B cell (primary cell): Measurements from ENCODE around the gene CABLES1. TPM values are rescaled to one million over a fixed set of nuclear protein-coding genes. Genes with fewer than 3 reads are reported as not detected.

Experiments used
- ATAC-seq: fragments of 200-7000 bp; cut with Tn5 transposase; one replicate; pipeline ENCODE4 v1.10.0; 2021; ENCODE audit warnings: low read depth, mild to moderate bottlenecking, moderate number of reproducible peaks, moderate library complexity
- CTCF ChIA-PET: fragments of 350-600 bp; sonication (Branson Sonifier 250); formaldehyde crosslinking; loops from one replicate; lab custom pipeline; 2021; ENCODE audit warnings: antibody characterized with exemption, inconsistent platforms; lab: Charles Lee
- POLR2A ChIA-PET: fragments of 350-600 bp; sonication (Branson Sonifier 250); formaldehyde crosslinking; loops from one replicate; lab custom pipeline; 2021; ENCODE audit warnings: antibody characterized with exemption; lab: Charles Lee
- DNase-seq: peaks from one replicate; pipeline ENCODE4 v3.0.0; 2013
- H2AFZ ChIP-seq: 2 replicates; pipeline ENCODE4 v1.6.1; 2012; ENCODE audit warnings: mild to moderate bottlenecking, low read depth, low read length; ENCODE audit not compliant: insufficient read depth, poor library complexity, severe bottlenecking
- H3K27ac ChIP-seq, 2 donors: 1 replicate in 1 of 2; 2 replicates in 1 of 2; pipeline ENCODE4 v1.5.1; 2012 to 2013; ENCODE audit warnings: low read length in 2 of 2, mild to moderate bottlenecking in 2 of 2, moderate library complexity in 1 of 2
- H3K27me3 ChIP-seq, 4 experiments: fragments of 200-600 bp in 1 of 4; sonication (generic) in 1 of 4; replicated peaks in 1 of 4; 1 replicate in 2 of 4; 2 replicates in 2 of 4; pipeline versions ENCODE4 v1.6.1 to v1.7.0; 2013 to 2016; ENCODE audit warnings: low read length in 3 of 4, mild to moderate bottlenecking in 2 of 4, mixed read lengths in 1 of 4, moderate library complexity in 1 of 4; ENCODE audit not compliant: insufficient read depth in 4 of 4, control insufficient read depth in 3 of 4; ENCODE audit errors: control extremely low read depth in 1 of 4
- H3K36me3 ChIP-seq, 2 experiments: replicated peaks in 1 of 2; 1 replicate in 1 of 2; 2 replicates in 1 of 2; pipeline versions ENCODE4 v1.6.1 to v1.7.1; 2013; ENCODE audit warnings: low read length in 1 of 2; ENCODE audit not compliant: insufficient read depth in 2 of 2, control insufficient read depth in 1 of 2; ENCODE audit errors: control extremely low read depth in 1 of 2, extremely low read depth in 1 of 2
- H3K4me1 ChIP-seq, 2 donors: fragments of 200-600 bp in 1 of 2; sonication (generic) in 1 of 2; 1 replicate in 1 of 2; 2 replicates in 1 of 2; pipeline versions ENCODE4 v1.5.1 to v1.6.1; 2013 to 2017; ENCODE audit warnings: low read length in 2 of 2; ENCODE audit not compliant: control insufficient read depth in 2 of 2, insufficient read depth in 2 of 2
- H3K4me2 ChIP-seq: replicated peaks from 2 replicates; pipeline ENCODE3; 2012; ENCODE audit warnings: mild to moderate bottlenecking, low read depth, low read length; ENCODE audit not compliant: poor library complexity, severe bottlenecking
- H3K4me3 ChIP-seq, 5 experiments: fragments of 200-600 bp in 1 of 5; sonication (generic) in 1 of 5; 1 replicate in 3 of 5; 2 replicates in 2 of 5; pipeline versions ENCODE4 v1.5.1 to v1.7.0; 2011 to 2016; ENCODE audit warnings: low read length in 4 of 5, mild to moderate bottlenecking in 4 of 5, low read depth in 2 of 5, control low read depth in 1 of 5, moderate library complexity in 1 of 5; ENCODE audit not compliant: insufficient read depth in 1 of 5; ENCODE audit errors: control extremely low read depth in 1 of 5, extremely low read depth in 1 of 5
- H3K79me2 ChIP-seq: fragments of 200-600 bp; sonication (generic); one replicate; pipeline ENCODE4 v1.6.0; 2016; ENCODE audit warnings: low read length; ENCODE audit not compliant: control insufficient read depth, insufficient read depth
- H3K9ac ChIP-seq: fragments of 200-600 bp; sonication (generic); 2 replicates; pipeline ENCODE4 v1.6.1; 2017; ENCODE audit warnings: mild to moderate bottlenecking, low read length, moderate library complexity
- H3K9me3 ChIP-seq, 3 donors: one replicate each; pipeline versions ENCODE4 v1.6.1 to v1.7.1; 2013; ENCODE audit warnings: low read length in 2 of 3; ENCODE audit not compliant: control insufficient read depth in 2 of 3, insufficient read depth in 1 of 3; ENCODE audit errors: control extremely low read depth in 1 of 3
- H4K20me1 ChIP-seq: 2 replicates; pipeline ENCODE4 v1.6.0; 2012; ENCODE audit warnings: mild to moderate bottlenecking, low read length; ENCODE audit not compliant: insufficient read depth, control insufficient read depth, poor library complexity, severe bottlenecking
- H3K27ac Mint-ChIP-seq: one replicate; pipeline ENCODE4 v1.8.0; 2021; ENCODE audit warnings: mixed read lengths
- H3K27me3 Mint-ChIP-seq: one replicate; pipeline ENCODE4 v1.8.0; 2021; ENCODE audit warnings: mixed read lengths
- H3K4me1 Mint-ChIP-seq: one replicate; pipeline ENCODE4 v1.8.0; 2021; ENCODE audit warnings: mixed read lengths
- H3K4me3 Mint-ChIP-seq: one replicate; pipeline ENCODE4 v1.8.0; 2021; ENCODE audit warnings: mixed read lengths
- H3K9me3 Mint-ChIP-seq: one replicate; pipeline ENCODE4 v1.8.0; 2022; ENCODE audit warnings: mixed read lengths; ENCODE audit not compliant: insufficient read depth
- EZH2 ChIP-seq: IDR thresholded peaks from 2 replicates; pipeline ENCODE4 v1.6.1; 2012; ENCODE audit warnings: borderline replicate concordance, low read depth, mild to moderate bottlenecking, moderate library complexity, low read length; ENCODE audit not compliant: insufficient read depth, poor library complexity, severe bottlenecking
- WGBS: methylation state at CpG from one replicate; pipeline ENCODE4 v1.1.5; 2013; ENCODE audit warnings: missing lambda C conversion rate; ENCODE audit not compliant: insufficient coverage; 5-methylcytosine and 5-hydroxymethylcytosine counted together
- intact Hi-C: fragments of 100-400 bp; cut with micrococcal nuclease; formaldehyde crosslinking; loops from one replicate; pipeline ENCODE4 v1.10.0; 2022
- polyA plus RNA-seq: library from polyadenylated mRNA; depleted of rRNA; stranded (reverse); fragments of >200 nt; gene quantifications from 2 replicates; pipeline ENCODE4 v1.2.3, GENCODE V29; 2012
- total RNA-seq, 2 donors: library from RNA; stranded (reverse); fragments of 120-200 nt in 1 of 2; gene quantifications; 1 replicate in 1 of 2; 2 replicates in 1 of 2; pipeline versions ENCODE4 v1.2.3 to v1.2.4, GENCODE V29; 2013 to 2022
- TF ChIP-seq, protein P1 (sequence below): fragments of 200-600 bp; IDR thresholded peaks from one replicate; pipeline ENCODE4 v1.8.0; 2022; ENCODE audit warnings: antibody characterized with exemption, mild to moderate bottlenecking

The CABLES1 gene
- total and polyA plus RNA-seq, 2 donors (not counting 1 experiment from before 2014, with no cell fraction given): 0.30 to 56.3 TPM

DNA sequence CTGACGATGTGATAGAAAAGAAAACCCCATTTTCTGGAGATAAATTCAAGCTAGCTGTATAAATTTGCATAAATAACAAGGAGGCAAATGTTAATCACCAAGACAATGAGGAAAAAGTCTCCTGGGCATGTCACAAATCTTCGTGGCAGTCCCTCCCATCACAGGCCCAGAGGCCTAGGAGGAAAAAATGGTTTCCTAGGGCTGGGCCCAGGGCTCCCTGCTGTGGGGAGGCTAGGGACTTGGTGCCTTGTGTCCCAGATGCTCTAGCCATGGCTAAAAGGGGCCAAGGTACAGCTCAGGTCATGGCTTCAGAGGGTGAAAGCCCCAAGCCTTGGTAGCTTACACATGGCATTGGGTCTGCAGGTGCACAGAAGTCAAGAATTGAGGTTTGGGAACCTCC is 134.6 kb downstream of the CABLES1 start:
- H4K20me1 ChIP-seq: no peaks in the 10 kb centered on the region
- peaks cover 38% of the 10 kb centered on the region for H3K4me1 Mint-ChIP-seq
- no peak overlapping the region for H2AFZ ChIP-seq
- H3K27me3 Mint-ChIP-seq: no peaks in the 10 kb centered on the region
- no peaks in the 10 kb centered on the region for H3K27me3 ChIP-seq
- CTCF ChIA-PET: interaction anchor here (2.1 kb wide), 1 partner anchor 88 kb away, joined by 6 read pairs; no protein-coding TSS in a partner anchor
- POLR2A ChIA-PET: no interaction called here
- H3K27ac ChIP-seq: no peak overlapping the region
- ATAC-seq: no peak
- H3K9me3 Mint-ChIP-seq: peaks cover 17% of the 10 kb centered on the region
- H3K79me2 ChIP-seq: no peaks in the 10 kb centered on the region
- no peaks in the 10 kb centered on the region for H3K36me3 ChIP-seq
- no peak for DNase-seq
- H3K4me2 ChIP-seq: no peak overlapping the region
- H3K27ac Mint-ChIP-seq: peak overlapping the region; percentile 39
- TF ChIP-seq, protein P1, sequence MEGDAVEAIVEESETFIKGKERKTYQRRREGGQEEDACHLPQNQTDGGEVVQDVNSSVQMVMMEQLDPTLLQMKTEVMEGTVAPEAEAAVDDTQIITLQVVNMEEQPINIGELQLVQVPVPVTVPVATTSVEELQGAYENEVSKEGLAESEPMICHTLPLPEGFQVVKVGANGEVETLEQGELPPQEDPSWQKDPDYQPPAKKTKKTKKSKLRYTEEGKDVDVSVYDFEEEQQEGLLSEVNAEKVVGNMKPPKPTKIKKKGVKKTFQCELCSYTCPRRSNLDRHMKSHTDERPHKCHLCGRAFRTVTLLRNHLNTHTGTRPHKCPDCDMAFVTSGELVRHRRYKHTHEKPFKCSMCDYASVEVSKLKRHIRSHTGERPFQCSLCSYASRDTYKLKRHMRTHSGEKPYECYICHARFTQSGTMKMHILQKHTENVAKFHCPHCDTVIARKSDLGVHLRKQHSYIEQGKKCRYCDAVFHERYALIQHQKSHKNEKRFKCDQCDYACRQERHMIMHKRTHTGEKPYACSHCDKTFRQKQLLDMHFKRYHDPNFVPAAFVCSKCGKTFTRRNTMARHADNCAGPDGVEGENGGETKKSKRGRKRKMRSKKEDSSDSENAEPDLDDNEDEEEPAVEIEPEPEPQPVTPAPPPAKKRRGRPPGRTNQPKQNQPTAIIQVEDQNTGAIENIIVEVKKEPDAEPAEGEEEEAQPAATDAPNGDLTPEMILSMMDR: no peak
- no peak overlapping the region for H3K9ac ChIP-seq
- no peak overlapping the region for H3K4me3 ChIP-seq
- no peak overlapping the region for H3K4me3 Mint-ChIP-seq
- intact Hi-C loops: no loop called here
- WGBS: 86% methylated on average over 1 of the region's 2 CpGs
- H3K4me1 ChIP-seq: peaks cover 14 to 22% of the 10 kb centered on the region in 2 donors
- peaks cover 0 to 35% (median 30%) of the 10 kb centered on the region in 3 donors for H3K9me3 ChIP-seq

DNA sequence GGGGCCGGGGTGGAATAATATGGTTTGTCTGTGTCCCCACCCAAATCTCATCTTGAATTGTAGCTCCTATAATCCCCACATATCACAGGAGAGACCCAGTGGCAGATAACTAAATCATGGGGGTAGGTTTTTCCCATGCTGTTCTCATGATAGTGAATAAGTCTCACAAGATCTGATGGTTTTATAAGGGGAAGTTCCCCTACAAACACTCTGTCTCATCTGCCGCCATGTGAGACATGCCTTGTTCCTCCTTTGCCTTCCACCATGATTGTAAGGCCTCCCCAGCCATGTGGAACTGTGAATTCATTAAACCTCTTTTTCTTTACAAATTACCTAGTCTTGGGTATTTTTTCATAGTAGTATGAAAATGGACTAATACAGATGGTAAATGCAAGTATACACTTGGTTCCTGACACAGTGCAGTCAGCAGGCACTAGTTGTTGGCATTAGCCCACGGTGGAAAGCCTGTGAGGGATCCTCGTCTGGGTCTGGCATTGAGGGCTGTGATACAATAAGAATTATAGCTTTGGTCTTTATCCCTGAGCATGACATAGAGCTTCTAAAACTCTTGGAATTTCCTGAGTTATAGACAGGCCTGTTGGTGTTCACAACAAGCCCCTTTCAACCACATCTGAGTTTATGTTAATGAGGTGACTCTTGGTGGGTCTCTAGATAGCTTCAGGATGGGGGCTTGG is 135.8 kb downstream of the CABLES1 start:
- DNase-seq (peak; percentile 41), ATAC-seq (peak; percentile 39)
- ChIA-PET POLR2A (no interaction called here), CTCF (no interaction called here)
- Histone ChIP-seq H3K79me2 (no peaks in the 10 kb centered on the region), H3K36me3 (no peaks in the 10 kb centered on the region), H2AFZ (no peak overlapping the region), H4K20me1 (no peaks in the 10 kb centered on the region), H3K4me1 (peaks cover 14 to 22% of the 10 kb centered on the region in 2 donors), H3K27me3 (no peaks in the 10 kb centered on the region), H3K9me3 (peaks cover 0 to 35% (median 30%) of the 10 kb centered on the region in 3 donors), H3K27ac (no peak overlapping the region), H3K9ac (no peak overlapping the region), H3K4me3 (no peak overlapping the region), H3K4me2 (no peak overlapping the region)
- intact Hi-C loops: no loop called here
- Mint-ChIP-seq H3K27ac (peak overlapping the region; percentile 63), H3K27me3 (no peaks in the 10 kb centered on the region), H3K9me3 (peaks cover 17% of the 10 kb centered on the region), H3K4me3 (no peak overlapping the region), H3K4me1 (peaks cover 36% of the 10 kb centered on the region)
- TF ChIP-seq, protein P1: no peak
- no peak for TF ChIP-seq EZH2
- WGBS: 88% methylated on average over 2 of the region's 4 CpGs
